Inflammatory macrophage treated with lipopolysaccharide for 1 hour (primary cell): ENCODE results near the gene MAGEA4.

Experiments
- DNase-seq, 2 donors: peaks; one replicate each; pipeline ENCODE4 v3.0.0-alpha.2; 2020 to 2022

The MAGEA4 gene

GRCh38 chrX:151929126-151929525 is 16.4 kb downstream of the MAGEA4 start:
- no peak for DNase-seq

- DNase-seq: no peak
These were observed 22.7 kb downstream of the MAGEA4 start for GRCh38 chrX:151935358-151935757.

- DNase-seq: no peak
These were observed 25.5 kb downstream of the MAGEA4 start for GRCh38 chrX:151938172-151938571.

DNA sequence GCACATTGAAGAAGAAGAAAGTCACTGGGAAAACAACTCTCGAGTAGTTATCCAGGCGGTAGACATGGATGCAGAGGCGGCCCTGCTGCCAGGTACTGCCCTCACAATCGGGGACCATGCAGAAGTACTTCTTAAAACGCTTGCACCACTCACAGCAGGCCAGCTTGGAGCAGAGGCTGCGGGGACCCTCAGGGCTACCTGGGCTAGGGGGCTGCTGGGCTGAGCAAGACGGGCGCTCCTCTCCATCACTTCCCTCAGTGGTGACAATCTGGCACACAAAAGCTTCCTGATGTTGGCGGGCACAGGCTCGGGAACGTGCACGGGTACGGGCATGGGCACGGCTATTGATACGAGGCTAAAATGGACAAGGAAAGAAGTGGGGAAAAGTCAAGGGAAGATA is 42.0 kb downstream of the MAGEA4 start:
- DNase-seq: no peak

DNA sequence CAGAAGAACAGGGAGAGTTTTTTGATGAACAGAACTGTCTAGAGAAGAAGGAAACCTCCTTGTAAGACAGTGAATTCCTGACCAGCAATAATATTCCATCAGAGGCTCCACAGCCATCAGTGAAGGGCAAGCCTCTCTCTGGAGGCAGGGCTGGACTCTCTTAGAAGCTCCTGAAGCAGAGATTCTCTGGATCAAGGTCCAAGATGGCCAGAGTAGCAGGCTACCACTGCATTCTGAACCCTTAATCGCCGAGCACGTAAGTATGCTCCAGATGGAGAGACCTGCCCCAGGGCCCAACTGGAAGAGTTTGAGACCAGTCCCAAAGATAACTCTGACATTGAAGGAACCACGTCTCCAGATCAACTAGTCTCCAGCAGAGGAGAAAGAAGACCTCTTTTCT is 45.4 kb downstream of the MAGEA4 start:
- DNase-seq: no peak

DNA sequence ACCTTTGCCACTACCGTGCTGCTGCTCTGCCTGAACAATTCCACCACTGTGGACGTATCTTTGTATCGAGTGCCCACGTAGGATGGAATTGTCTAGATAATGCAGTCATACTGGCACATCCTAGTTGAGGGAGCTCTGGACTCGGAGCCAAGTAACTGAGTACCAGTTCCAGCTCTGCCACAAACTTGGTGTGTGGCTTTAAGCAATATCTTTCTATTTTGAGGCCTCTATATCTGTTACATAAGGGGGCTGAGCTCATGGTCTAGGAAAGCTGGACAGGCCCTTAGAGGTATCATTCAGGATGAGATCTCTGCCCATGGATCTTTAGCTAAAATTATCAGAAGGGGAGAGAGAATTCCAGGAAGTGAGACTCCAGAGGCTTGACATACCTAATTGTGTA is 49.3 kb downstream of the MAGEA4 start:
- DNase-seq: no peak

- DNase-seq: no peak
These were observed 53.5 kb downstream of the MAGEA4 start for GRCh38 chrX:151966236-151966635.

- no peak for DNase-seq
These were observed 57.3 kb downstream of the MAGEA4 start for GRCh38 chrX:151970027-151970426.

DNA sequence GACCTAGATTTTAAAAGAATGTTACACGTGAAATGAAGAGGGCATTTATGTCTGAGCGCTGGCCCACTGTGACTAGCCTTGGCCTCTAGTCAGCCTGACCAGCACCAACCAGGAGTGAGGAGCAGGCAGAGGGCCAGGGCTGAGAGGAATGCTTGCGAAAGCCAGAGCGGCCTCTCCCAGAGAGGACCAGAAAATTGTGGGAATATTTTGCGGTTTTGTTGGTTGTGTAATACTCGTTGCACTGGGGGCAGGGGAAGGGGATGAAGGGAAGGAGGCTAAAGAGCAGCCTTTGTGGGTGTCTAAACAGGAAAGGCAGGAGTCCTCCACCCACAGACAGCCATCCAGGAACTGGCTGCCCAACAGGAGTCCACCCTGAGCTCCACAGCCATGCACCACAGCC is 58.0 kb downstream of the MAGEA4 start:
- no peak for DNase-seq

DNA sequence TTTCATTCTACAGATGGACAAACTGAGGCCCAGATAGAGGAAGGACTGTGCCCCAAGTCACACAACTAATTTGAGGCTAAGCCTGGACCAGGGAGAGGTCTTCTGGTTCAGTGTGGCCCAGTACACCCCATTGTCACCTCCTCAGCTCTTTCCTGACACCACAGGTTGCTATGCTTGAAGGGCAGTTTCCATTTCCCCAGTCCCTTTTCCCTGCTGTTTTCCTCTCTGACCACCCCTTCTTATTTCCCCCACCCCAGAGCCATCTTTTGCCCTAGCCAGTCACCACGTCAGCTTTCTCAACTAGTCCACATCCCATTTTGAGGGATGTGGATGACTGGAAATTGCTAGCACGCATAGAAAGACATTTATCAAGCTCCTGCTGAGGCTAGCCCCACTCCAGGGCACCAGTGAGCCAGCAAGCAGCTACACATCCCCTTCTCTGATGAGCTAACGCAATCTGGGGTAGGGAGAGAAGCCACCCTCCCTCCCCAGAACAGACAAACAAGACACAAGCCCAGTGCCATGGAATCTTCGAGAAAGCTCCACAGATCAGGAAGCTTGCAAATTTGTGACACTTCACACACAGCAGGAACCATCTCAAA is 60.5 kb downstream of the MAGEA4 start:
- DNase-seq: no peak

- DNase-seq: no peak
These were observed 61.2 kb downstream of the MAGEA4 start for GRCh38 chrX:151973851-151974335.
